SK-N-SH treated with all-trans-retinoic acid at 6 μM for 48 hours (cell line): ENCODE results near the gene PODXL2.

Experiments
- ATAC-seq: fragments of 200-7000 bp; cut with Tn5 transposase; 3 replicates; pipeline ENCODE4 v1.9.1; 2020; ENCODE audit warnings: mild to moderate bottlenecking, moderate library complexity
- ARNTL ChIP-seq: fragments of 450-650 bp; formaldehyde crosslinking; IDR thresholded peaks from 2 replicates; pipeline ENCODE4 v1.5.0; 2020; ENCODE audit warnings: low read depth, mild to moderate bottlenecking, moderate library complexity, borderline replicate concordance
- BACH2 ChIP-seq: fragments of 250-450 bp; sonication (Bioruptor Pico); IDR thresholded peaks from 2 replicates; pipeline ENCODE4 v1.9.0; 2021; ENCODE audit warnings: mild to moderate bottlenecking, borderline replicate concordance
- CREB5 ChIP-seq: fragments of 250-450 bp; sonication (Bioruptor Pico); IDR thresholded peaks from 2 replicates; pipeline ENCODE4 v1.5.1; 2020; ENCODE audit warnings: low read depth, mild to moderate bottlenecking, moderate library complexity
- CSDC2 ChIP-seq: fragments of 250-450 bp; sonication (Bioruptor Pico); IDR thresholded peaks from 2 replicates; pipeline ENCODE4 v1.5.0; 2020; ENCODE audit warnings: mild to moderate bottlenecking, moderate library complexity
- CSRNP3 ChIP-seq: fragments of 250-450 bp; sonication (Bioruptor Pico); IDR thresholded peaks from 2 replicates; pipeline ENCODE4 v1.5.1; 2021; ENCODE audit warnings: mild to moderate bottlenecking, moderate library complexity
- ESRRG ChIP-seq: fragments of 250-450 bp; sonication (Bioruptor Pico); IDR thresholded peaks from 2 replicates; pipeline ENCODE4 v1.6.1; 2021; ENCODE audit warnings: mild to moderate bottlenecking
- GLIS3 ChIP-seq: fragments of 250-450 bp; sonication (Bioruptor Pico); IDR thresholded peaks from 2 replicates; pipeline ENCODE4 v1.5.0; 2020; ENCODE audit warnings: mild to moderate bottlenecking, moderate library complexity
- ISL1 ChIP-seq: fragments of 250-450 bp; sonication (Bioruptor Pico); IDR thresholded peaks from 2 replicates; pipeline ENCODE4 v2.1.2; 2022; ENCODE audit warnings: mild to moderate bottlenecking, moderate library complexity
- OSR1 ChIP-seq: fragments of 250-450 bp; sonication (Bioruptor Pico); IDR thresholded peaks from 2 replicates; pipeline ENCODE4 v1.8.0; 2022; ENCODE audit warnings: moderate library complexity, mild to moderate bottlenecking, inconsistent platforms
- POU6F1 ChIP-seq: fragments of 250-450 bp; sonication (Bioruptor Pico); IDR thresholded peaks from 2 replicates; pipeline ENCODE4 v1.8.0; 2021; ENCODE audit warnings: low read depth, mild to moderate bottlenecking, moderate library complexity, borderline replicate concordance
- PPARA ChIP-seq: fragments of 250-450 bp; sonication (Bioruptor Pico); IDR thresholded peaks from 2 replicates; pipeline ENCODE4 v1.5.0; 2020; ENCODE audit warnings: mild to moderate bottlenecking, borderline replicate concordance
- RARB ChIP-seq: fragments of 250-450 bp; sonication (Bioruptor Pico); IDR thresholded peaks from 2 replicates; pipeline ENCODE4 v1.8.0; 2021; ENCODE audit warnings: mild to moderate bottlenecking, moderate library complexity
- SNAI2 ChIP-seq: fragments of 250-450 bp; sonication (Bioruptor Pico); IDR thresholded peaks from 2 replicates; pipeline ENCODE4 v1.5.0; 2020; ENCODE audit warnings: mild to moderate bottlenecking, moderate library complexity
- TCF4 ChIP-seq: fragments of 250-450 bp; sonication (Bioruptor Pico); IDR thresholded peaks from 2 replicates; pipeline ENCODE4 v1.8.0; 2021; ENCODE audit warnings: mild to moderate bottlenecking, moderate library complexity, borderline replicate concordance
- TOX ChIP-seq: fragments of 250-450 bp; sonication (Bioruptor Pico); IDR thresholded peaks from 2 replicates; pipeline ENCODE4 v1.8.0; 2021; ENCODE audit warnings: mild to moderate bottlenecking, moderate library complexity, borderline replicate concordance
- TSHZ2 ChIP-seq: fragments of 250-450 bp; sonication (Bioruptor Pico); IDR thresholded peaks from 2 replicates; pipeline ENCODE4 v1.5.0; 2020; ENCODE audit warnings: mild to moderate bottlenecking, moderate library complexity
- ZFP3 ChIP-seq: fragments of 250-450 bp; sonication (Bioruptor Pico); IDR thresholded peaks from 2 replicates; pipeline ENCODE4 v1.5.0; 2020; ENCODE audit warnings: mild to moderate bottlenecking, moderate library complexity
- ZFP30 ChIP-seq: fragments of 450-650 bp; formaldehyde crosslinking; IDR thresholded peaks from 2 replicates; pipeline ENCODE4 v1.5.0; 2022; ENCODE audit warnings: mild to moderate bottlenecking, moderate library complexity
- ZNF565 ChIP-seq: fragments of 450-650 bp; formaldehyde crosslinking; conservative IDR thresholded peaks from 2 replicates; pipeline ENCODE4 v1.5.0; 2020; ENCODE audit warnings: low read depth, mild to moderate bottlenecking, moderate library complexity
- ZNF70 ChIP-seq: fragments of 450-650 bp; formaldehyde crosslinking; IDR thresholded peaks from 2 replicates; pipeline ENCODE4 v1.5.0; 2020; ENCODE audit warnings: mild to moderate bottlenecking, moderate library complexity
- ZNF8 ChIP-seq: fragments of 450-650 bp; formaldehyde crosslinking; IDR thresholded peaks from 2 replicates; pipeline ENCODE4 v1.5.0; 2020; ENCODE audit warnings: mild to moderate bottlenecking, moderate library complexity

Gene PODXL2

GRCh38 chr3:127606086-127606805 is 22.7 kb upstream of the PODXL2 start:
- TF ChIP-seq ESRRG: no peak
- TF ChIP-seq ZNF8 (CRISPR knock-in tag): no peak
- no peak for TF ChIP-seq TOX (CRISPR knock-in tag)
- no peak for TF ChIP-seq TCF4
- TF ChIP-seq SNAI2 (CRISPR knock-in tag): no peak
- no peak for TF ChIP-seq ARNTL (CRISPR knock-in tag)
- TF ChIP-seq BACH2 (CRISPR knock-in tag): no peak
- TF ChIP-seq ZFP30: no peak
- TF ChIP-seq CSDC2 (CRISPR knock-in tag): no peak
- TF ChIP-seq CREB5 (CRISPR knock-in tag): no peak
- TF ChIP-seq OSR1: no peak
- no peak for TF ChIP-seq ISL1 (CRISPR knock-in tag)
- no peak for TF ChIP-seq CSRNP3 (CRISPR knock-in tag)
- no peak for ATAC-seq

GRCh38 chr3:127606981-127607595 is 21.9 kb upstream of the PODXL2 start:
- TF ChIP-seq PPARA (CRISPR knock-in tag) (no peak), SNAI2 (CRISPR knock-in tag) (no peak), ZNF8 (CRISPR knock-in tag) (no peak), ISL1 (CRISPR knock-in tag) (no peak), ESRRG (no peak), ZNF70 (CRISPR knock-in tag) (no peak), POU6F1 (CRISPR knock-in tag) (no peak), ZNF565 (CRISPR knock-in tag) (no peak), ARNTL (CRISPR knock-in tag) (no peak), ZFP3 (no peak), TSHZ2 (CRISPR knock-in tag) (no peak), GLIS3 (no peak), BACH2 (CRISPR knock-in tag) (no peak)
- ATAC-seq: no peak

GRCh38 chr3:127607675-127608361 is 21.2 kb upstream of the PODXL2 start:
- TF ChIP-seq ZNF8 (CRISPR knock-in tag) (no peak), PPARA (CRISPR knock-in tag) (no peak), ZFP3 (no peak), GLIS3 (no peak), RARB (CRISPR knock-in tag) (no peak), TCF4 (no peak), OSR1 (no peak)
- ATAC-seq: no peak
